GM23248 (cell line): ENCODE measurements around the gene PDE6C. TPM values are rescaled to one million over a fixed set of nuclear protein-coding genes. Genes with fewer than 3 reads are reported as not detected.

Experiments used
- DNase-seq: peaks from one replicate; pipeline ENCODE4 v3.0.0-alpha.2; 2015
- H2AFZ ChIP-seq: fragments of 200-600 bp; sonication (generic); 2 replicates; pipeline ENCODE4 v1.6.1; 2016; ENCODE audit warnings: antibody characterized with exemption
- H3F3A ChIP-seq: fragments of 200-600 bp; sonication (generic); 2 replicates; pipeline ENCODE4 v1.6.1; 2016; ENCODE audit warnings: mild to moderate bottlenecking, antibody characterized with exemption, mixed run types; ENCODE audit not compliant: insufficient read depth
- H3K27ac ChIP-seq: fragments of 200-600 bp; sonication (generic); 2 replicates; pipeline ENCODE4 v1.5.1; 2016; ENCODE audit warnings: mild to moderate bottlenecking
- H3K27me3 ChIP-seq: fragments of 200-600 bp; sonication (generic); replicated peaks from 2 replicates; pipeline ENCODE4 v1.6.1; 2016; ENCODE audit warnings: mild to moderate bottlenecking; ENCODE audit not compliant: insufficient read depth
- H3K36me3 ChIP-seq: fragments of 200-600 bp; sonication (generic); 2 replicates; pipeline ENCODE4 v1.6.1; 2016; ENCODE audit warnings: low read depth, mild to moderate bottlenecking
- H3K4me1 ChIP-seq: fragments of 200-600 bp; sonication (generic); 2 replicates; pipeline ENCODE4 v1.6.1; 2016; ENCODE audit warnings: mild to moderate bottlenecking; ENCODE audit not compliant: insufficient read depth
- H3K4me2 ChIP-seq: fragments of 200-600 bp; sonication (generic); one replicate; pipeline ENCODE4 v1.6.1; 2016; ENCODE audit warnings: mild to moderate bottlenecking; ENCODE audit not compliant: unreplicated experiment
- H3K4me3 ChIP-seq: fragments of 200-600 bp; sonication (generic); 2 replicates; pipeline ENCODE4 v1.5.1; 2016; ENCODE audit warnings: mild to moderate bottlenecking
- H3K79me2 ChIP-seq: fragments of 200-600 bp; sonication (generic); 2 replicates; pipeline ENCODE4 v1.6.1; 2016; ENCODE audit warnings: mild to moderate bottlenecking; ENCODE audit not compliant: insufficient read depth
- H3K9ac ChIP-seq: fragments of 200-600 bp; sonication (generic); 2 replicates; pipeline ENCODE4 v1.6.1; 2016; ENCODE audit warnings: mild to moderate bottlenecking
- H3K9me2 ChIP-seq: fragments of 200-600 bp; sonication (generic); 2 replicates; pipeline ENCODE4 v1.6.1; 2016; ENCODE audit warnings: mixed run types, mild to moderate bottlenecking, moderate library complexity; ENCODE audit not compliant: insufficient read depth
- H3K9me3 ChIP-seq: fragments of 200-600 bp; sonication (generic); one replicate; pipeline ENCODE4 v1.6.1; 2017; ENCODE audit warnings: low read depth
- H4K20me1 ChIP-seq: fragments of 200-600 bp; sonication (generic); 2 replicates; pipeline ENCODE4 v1.6.0; 2016; ENCODE audit not compliant: insufficient read depth
- EZH2 ChIP-seq: fragments of 200-600 bp; sonication (generic); IDR thresholded peaks from 2 replicates; pipeline ENCODE4 v1.6.1; 2018; ENCODE audit warnings: antibody characterized with exemption, mild to moderate bottlenecking; ENCODE audit not compliant: insufficient read depth, poor library complexity, severe bottlenecking
- EZH2phosphoT487 ChIP-seq: fragments of 200-600 bp; sonication (generic); IDR thresholded peaks from 2 replicates; pipeline ENCODE4 v1.6.1; 2018; ENCODE audit warnings: antibody characterized with exemption, moderate library complexity, mild to moderate bottlenecking, low read depth; ENCODE audit not compliant: insufficient read depth
- WGBS, 2 experiments: methylation state at CpG; one replicate each; pipeline ENCODE4 v1.1.6; 2015 to 2017; ENCODE audit warnings: low lambda C conversion rate in 2 of 2, low coverage in 1 of 2; ENCODE audit errors: missing lambda C conversion rate in 2 of 2; 5-methylcytosine and 5-hydroxymethylcytosine counted together
- in situ Hi-C: fragments of 300-500 bp; cut with MboI; formaldehyde crosslinking; loops from 2 replicates; pipeline ENCODE4 v1.15.0; 2020
- polyA plus RNA-seq: library from polyadenylated mRNA; unstranded; fragments of >200 nt; fragmentation: Nextera tagmentation; extraction: Ambion mirVana; gene quantifications from 2 replicates; pipeline ENCODE4 v1.2.1, GENCODE V29; 2016
- total RNA-seq: library from RNA; depleted of rRNA; stranded (reverse); fragments of >200 nt; shearing (Covaris generic); gene quantifications from 2 replicates; pipeline ENCODE4 v1.2.3, GENCODE V29; 2014

PDE6C gene
- total and polyA plus RNA-seq, 2 experiments from 2014 or later: not detected

DNA sequence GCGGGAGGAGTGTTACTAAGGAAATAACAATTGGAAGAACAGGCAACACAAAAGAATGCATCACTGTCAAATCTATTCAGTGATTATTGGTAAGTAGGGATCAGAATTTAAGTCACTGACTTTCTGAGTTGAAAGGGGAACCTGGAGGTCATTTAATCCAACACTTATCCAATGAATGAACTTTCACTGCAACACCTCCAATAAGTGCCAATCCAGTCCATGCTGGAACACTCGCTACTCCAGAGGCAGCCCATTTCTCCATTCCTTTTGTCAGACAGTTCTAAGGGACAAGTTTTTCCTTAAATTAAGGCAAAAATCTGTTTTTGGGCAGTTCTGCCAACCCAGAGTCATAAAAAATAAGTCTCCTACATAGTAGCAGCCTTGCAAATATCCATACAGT, 60.6 kb downstream of the PDE6C start:
- no peaks in the 10 kb centered on the region for H3K9me3 ChIP-seq
- in situ Hi-C loops: loop anchor here (10.0 kb wide), 1 partner anchor 128 kb away; no protein-coding TSS in a partner anchor
- no peak overlapping the region for H3K4me3 ChIP-seq
- H3K4me2 ChIP-seq: no peak overlapping the region
- H3K79me2 ChIP-seq: no peaks in the 10 kb centered on the region
- 84% methylated on average over 2 of the region's 2 CpGs for WGBS, 2 experiments
- no peaks in the 10 kb centered on the region for H3K27me3 ChIP-seq
- peaks cover 72% of the 10 kb centered on the region for H3K36me3 ChIP-seq
- no peaks in the 10 kb centered on the region for H4K20me1 ChIP-seq
- no peaks in the 10 kb centered on the region for H3F3A ChIP-seq
- no peaks in the 10 kb centered on the region for H3K9me2 ChIP-seq
- no peak overlapping the region for H3K9ac ChIP-seq
- no peaks in the 10 kb centered on the region for H3K4me1 ChIP-seq
- DNase-seq: no peak
- no peak overlapping the region for H2AFZ ChIP-seq
- no peak overlapping the region for H3K27ac ChIP-seq
- no peak for TF ChIP-seq EZH2phosphoT487
- no peak for TF ChIP-seq EZH2

DNA sequence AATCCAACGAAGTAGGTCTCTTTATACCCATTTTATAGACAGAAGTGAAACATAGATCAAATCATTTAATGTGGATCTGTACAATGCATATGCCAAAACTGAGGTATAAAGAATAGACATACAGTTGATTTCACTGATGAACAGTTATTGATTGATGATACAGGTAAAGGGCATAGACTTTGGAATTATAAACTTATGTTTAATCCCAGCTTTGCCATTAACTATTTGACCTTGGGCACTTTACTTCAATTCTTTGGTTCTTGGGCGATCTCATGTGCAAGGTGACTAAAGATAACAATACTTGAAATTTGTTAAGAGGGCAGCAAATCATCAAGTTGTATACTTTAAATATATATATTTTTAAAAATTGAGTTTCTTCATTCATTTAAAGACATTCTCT, 61.5 kb downstream of the PDE6C start:
- Histone ChIP-seq H2AFZ (no peak overlapping the region), H3K4me3 (no peak overlapping the region), H3K9ac (no peak overlapping the region), H3K4me1 (no peaks in the 10 kb centered on the region), H3K27ac (no peak overlapping the region), H3K27me3 (no peaks in the 10 kb centered on the region), H3K79me2 (no peaks in the 10 kb centered on the region), H4K20me1 (no peaks in the 10 kb centered on the region), H3K9me3 (no peaks in the 10 kb centered on the region), H3K36me3 (peaks cover 68% of the 10 kb centered on the region), H3K4me2 (no peak overlapping the region), H3F3A (no peaks in the 10 kb centered on the region), H3K9me2 (no peaks in the 10 kb centered on the region)
- in situ Hi-C loops: loop anchor here (10.0 kb wide), 1 partner anchor 129 kb away; no protein-coding TSS in a partner anchor
- DNase-seq: no peak
- no peak for TF ChIP-seq EZH2
- no peak for TF ChIP-seq EZH2phosphoT487
- 94 to 98% methylated on average over 2 of the region's 2 CpGs for WGBS, 2 experiments

DNA sequence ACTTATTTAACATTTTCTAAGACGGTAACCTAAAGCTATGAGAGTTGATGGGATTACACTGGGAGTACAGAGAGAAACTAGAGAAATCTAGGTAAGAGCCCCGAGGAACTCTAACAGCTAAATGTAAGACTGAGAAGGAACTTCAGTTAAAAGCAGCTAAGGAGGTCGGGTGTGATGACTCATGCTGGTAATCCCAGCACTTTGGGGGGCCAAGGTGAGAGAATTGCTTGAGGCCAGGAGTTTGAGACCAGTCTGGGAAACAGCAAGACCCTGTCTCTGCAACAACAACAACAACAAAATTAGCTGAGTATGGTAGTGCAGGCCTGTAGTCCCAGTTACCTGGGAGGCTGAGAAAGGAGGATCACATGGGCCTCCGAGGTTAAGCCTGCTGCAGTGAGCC, 66.0 kb downstream of the PDE6C start:
- Histone ChIP-seq H2AFZ (no peak overlapping the region), H3K36me3 (peaks cover 38% of the 10 kb centered on the region)
- 80 to 82% methylated on average over 4 of the region's 4 CpGs for WGBS, 2 experiments

DNA sequence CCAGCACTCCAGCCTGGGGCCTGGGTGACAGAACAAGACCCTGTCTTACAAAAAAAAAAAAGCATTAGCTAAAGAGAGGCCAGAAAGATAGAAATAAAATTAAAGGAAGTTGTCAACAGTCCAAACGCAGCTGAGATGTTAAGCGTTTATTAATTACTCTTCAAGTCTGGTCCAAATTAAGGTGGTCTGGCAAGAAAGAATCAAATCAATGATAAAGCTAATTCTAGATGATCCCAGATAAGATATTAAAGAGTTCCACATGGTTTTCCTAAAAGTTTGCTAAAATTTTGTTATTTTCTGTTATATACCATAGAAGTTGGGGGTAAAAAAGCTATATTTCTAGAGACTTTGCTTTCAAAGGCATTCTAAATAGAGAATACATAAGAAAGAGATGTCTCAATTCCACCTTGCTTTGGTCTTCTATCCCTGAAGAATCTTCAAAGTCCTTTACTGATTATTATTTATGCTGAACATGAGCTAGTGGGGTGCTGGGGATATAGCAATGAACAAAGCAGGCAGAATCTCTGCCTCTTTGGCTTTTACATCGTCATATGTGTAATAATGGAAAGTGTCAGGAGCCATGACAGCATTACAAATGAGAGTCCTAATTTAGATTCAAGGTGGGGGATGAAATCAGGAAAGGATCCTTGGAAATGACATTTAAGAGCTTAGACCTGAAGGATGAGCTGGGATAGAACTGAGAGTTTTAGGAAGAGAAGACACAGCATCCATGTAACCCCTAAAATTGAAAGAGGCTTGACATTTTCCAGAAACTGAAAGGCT, 66.7 kb downstream of the PDE6C start:
- WGBS, 2 experiments: 96 to 97% methylated on average over 3 of the region's 3 CpGs
- Histone ChIP-seq H3K27me3 (no peaks in the 10 kb centered on the region), H4K20me1 (no peaks in the 10 kb centered on the region), H3K4me1 (no peaks in the 10 kb centered on the region), H3K36me3 (peaks cover 37% of the 10 kb centered on the region), H3K9me3 (no peaks in the 10 kb centered on the region), H2AFZ (no peak overlapping the region), H3K27ac (no peak overlapping the region), H3K9ac (no peak overlapping the region), H3K4me2 (no peak overlapping the region), H3F3A (no peaks in the 10 kb centered on the region), H3K79me2 (no peaks in the 10 kb centered on the region), H3K4me3 (no peak overlapping the region), H3K9me2 (no peaks in the 10 kb centered on the region)
- no peak for DNase-seq
- TF ChIP-seq EZH2phosphoT487: no peak
- TF ChIP-seq EZH2: no peak
- in situ Hi-C loops: loop anchor here (10.0 kb wide), 1 partner anchor 134 kb away; no protein-coding TSS in a partner anchor

More for the DNA sequence above, 66.0 kb downstream of the PDE6C start:
- DNase-seq: no peak
- Histone ChIP-seq H3K27ac (no peak overlapping the region), H3F3A (no peaks in the 10 kb centered on the region), H3K4me1 (no peaks in the 10 kb centered on the region), H3K4me2 (no peak overlapping the region), H3K9me3 (no peaks in the 10 kb centered on the region), H3K79me2 (no peaks in the 10 kb centered on the region), H4K20me1 (no peaks in the 10 kb centered on the region), H3K4me3 (no peak overlapping the region), H3K9me2 (no peaks in the 10 kb centered on the region), H3K27me3 (no peaks in the 10 kb centered on the region), H3K9ac (no peak overlapping the region)
- in situ Hi-C loops: loop anchor here (10.0 kb wide), 1 partner anchor 134 kb away; no protein-coding TSS in a partner anchor
- TF ChIP-seq EZH2phosphoT487 (no peak), EZH2 (no peak)
